Measurements from ENCODE around the gene DCDC2.
"Not testable (repeated sequence)": the region's sequence is repeated elsewhere in the genome, so short reads cannot be mapped to it uniquely, and the experiment has no call there.

DNA sequence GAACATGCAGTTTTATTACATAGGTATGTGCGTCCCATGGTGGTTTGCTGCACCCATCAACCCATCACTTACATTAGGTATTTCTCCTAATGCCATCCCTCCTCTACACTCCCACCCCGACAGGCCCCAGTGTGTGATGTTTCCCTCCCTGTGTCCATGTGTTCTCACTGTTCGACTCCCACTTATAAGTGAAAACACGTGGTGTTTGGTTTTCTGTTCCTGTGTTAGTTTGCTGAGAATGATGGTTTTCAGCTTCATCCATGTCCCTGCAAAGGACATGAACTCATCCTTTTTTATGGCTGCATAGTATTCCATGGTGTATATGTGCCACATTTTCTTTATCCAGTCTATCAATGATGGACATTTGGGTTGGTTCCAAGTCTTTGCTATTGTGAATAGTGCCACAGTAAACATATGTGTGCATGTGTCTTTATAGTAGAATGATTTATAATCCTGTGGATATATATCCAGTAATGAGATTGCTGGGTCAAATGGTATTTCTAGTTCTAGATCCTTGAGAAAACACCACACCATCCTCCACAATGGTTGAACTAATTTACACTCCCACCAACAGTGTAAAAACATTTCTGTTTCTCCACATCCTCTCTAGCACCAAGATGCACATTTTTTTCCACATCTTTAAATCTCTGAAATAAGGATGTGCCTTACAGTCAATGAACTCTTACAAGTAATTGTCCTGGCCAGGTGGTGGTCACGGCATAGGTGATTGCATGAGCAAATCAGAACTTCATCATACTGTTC, 26.7 kb upstream of the DCDC2 start:
- TF ChIP-seq, protein P1, sequence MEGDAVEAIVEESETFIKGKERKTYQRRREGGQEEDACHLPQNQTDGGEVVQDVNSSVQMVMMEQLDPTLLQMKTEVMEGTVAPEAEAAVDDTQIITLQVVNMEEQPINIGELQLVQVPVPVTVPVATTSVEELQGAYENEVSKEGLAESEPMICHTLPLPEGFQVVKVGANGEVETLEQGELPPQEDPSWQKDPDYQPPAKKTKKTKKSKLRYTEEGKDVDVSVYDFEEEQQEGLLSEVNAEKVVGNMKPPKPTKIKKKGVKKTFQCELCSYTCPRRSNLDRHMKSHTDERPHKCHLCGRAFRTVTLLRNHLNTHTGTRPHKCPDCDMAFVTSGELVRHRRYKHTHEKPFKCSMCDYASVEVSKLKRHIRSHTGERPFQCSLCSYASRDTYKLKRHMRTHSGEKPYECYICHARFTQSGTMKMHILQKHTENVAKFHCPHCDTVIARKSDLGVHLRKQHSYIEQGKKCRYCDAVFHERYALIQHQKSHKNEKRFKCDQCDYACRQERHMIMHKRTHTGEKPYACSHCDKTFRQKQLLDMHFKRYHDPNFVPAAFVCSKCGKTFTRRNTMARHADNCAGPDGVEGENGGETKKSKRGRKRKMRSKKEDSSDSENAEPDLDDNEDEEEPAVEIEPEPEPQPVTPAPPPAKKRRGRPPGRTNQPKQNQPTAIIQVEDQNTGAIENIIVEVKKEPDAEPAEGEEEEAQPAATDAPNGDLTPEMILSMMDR (conservative IDR thresholded peaks at IDR 0.05; ENCODE audit: low read length): not testable (repeated sequence)
- not testable (repeated sequence) for TF ChIP-seq EZH2phosphoT487 (IDR thresholded peaks at IDR 0.05; ENCODE audit: borderline replicate concordance, low read depth, low read length)
